ENCODE measurements around the gene FAM240B.

The FAM240B gene

DNA sequence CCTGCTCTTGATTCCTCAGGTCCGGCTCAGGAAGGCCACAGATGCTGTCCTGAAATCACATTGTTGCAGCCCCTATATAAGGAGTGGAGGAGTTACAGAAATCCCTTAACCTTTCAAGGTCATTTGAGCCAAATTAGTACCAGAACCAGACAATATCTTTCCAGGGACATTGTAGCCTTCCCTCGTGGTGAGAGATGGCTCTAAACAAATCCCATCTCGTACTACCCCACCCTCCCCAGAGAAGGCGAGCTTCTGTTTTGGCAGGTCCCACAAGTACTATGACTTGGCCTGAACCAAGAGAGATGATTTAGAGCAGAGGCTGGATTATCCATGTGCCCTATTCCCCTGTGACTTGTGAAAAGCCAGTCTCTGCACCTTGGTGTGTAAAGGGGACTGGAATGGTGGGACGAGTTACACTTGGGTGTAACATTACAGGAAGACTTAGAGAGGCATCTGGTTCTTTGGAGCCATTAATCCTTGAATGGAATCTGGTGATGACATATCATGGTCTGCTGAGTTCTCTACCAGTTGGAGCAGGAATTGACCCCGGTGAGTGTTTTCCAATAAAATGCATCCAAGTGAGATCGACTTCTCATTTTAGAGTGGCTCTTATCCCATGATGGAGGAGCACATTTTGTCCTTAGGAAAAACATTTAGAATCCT is at the start of gene FAM240B:
Gene FAM240B (minus strand): TSS at position 51 of the 663 bp plus-strand sequence. CDS start 16,134 bp downstream, outside the sequence.
- no peak for DNase-seq (ENCODE audit: low spot score)

DNA sequence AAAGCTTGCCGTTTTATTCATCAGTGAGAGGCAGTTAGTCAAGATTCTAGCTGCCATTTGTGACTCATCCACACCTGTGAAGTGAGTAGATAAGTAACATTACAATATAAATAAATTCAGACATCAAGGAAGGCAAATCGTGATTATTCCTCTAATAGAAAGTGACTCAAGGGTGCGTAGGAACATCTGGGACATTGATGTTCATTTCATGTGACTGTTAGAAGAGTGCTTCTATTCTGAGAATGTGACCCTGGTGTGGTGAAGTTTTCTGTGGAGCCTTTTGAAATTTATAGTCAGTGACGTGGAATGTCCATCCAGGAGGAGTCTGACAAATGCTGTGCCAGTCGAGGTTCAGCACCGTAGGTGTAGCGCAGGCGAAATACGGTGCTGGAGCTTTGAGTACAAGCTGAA is 48.4 kb upstream of the FAM240B start:
- no peak for DNase-seq (ENCODE audit: low spot score)

DNA sequence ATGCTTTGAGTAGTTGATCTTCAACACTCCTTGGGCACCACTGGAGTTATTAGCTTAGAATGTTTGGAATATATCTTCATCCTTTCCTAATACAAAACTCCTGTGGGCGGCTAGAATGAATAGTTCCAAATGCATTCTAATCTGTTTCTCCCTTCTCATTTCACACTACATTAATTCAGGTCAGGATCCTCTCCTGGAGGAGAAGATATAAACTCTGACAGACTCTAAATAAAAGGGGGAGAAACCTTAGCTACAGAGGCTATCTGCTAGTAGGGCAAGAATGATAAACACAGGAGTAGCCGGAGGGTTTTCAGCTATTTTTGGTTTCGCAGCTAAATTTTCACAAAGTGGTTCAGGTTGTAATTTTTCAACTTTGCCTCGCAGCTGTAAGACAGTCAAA is 45.2 kb upstream of the FAM240B start:
- DNase-seq (ENCODE audit: low spot score): no peak

DNA sequence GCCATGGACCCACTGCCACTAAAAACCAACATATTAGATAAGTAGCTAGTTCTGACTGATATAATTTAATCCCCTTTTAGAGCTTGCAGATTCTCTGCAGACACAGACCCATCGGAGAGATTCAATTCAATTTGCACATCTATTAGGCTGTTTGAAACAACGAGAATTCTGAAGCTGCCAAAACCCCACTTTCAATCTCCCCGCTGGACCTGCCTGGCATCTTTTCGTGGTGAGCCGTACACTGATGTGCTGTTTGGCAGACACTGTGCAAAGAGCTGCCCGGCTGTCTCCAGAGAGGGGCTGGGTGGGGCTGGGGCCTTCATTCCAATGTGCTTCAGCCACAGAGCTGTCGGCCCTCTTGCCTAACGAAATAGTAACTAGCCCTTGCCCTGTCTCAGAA is 42.1 kb upstream of the FAM240B start:
- DNase-seq (ENCODE audit: low spot score): no peak

DNA sequence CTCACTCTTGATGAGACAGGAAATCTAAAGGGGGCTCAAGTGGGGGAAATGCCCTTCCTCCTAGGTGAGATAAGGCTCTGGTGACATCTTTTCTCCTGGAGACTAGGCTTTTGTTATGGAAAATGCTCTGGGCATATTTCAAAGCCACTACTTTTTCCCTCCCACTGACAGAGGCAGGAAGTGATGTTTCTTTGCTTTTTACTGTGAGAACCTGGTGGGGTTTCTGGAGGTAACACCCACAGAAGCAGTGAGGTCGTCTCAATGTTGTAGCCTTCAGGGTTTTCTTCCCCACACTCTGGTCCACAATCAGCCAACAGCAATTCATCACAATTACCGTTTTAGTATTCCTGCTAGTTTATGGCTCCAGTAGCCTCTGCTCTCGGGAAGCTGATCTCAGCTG is 41.4 kb upstream of the FAM240B start:
- DNase-seq (ENCODE audit: low spot score): no peak

DNA sequence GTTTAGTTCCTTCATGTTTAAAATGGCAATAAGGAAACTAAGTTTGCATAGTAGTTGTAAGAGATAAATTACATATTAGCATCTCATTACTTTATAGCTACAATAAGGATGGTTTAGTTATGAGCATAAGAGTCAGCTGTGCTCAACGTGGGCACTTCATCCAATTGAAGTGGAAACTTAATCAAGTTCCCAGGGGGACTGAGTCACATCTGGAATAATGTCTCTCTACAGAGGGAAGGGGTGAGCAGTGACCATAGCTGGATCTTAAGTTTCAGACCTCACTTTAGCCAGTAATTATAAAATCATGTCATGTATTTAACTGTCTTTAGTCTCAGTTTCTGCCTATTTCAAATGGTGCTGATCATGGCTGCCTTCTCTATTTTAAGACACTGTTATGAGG is 36.8 kb upstream of the FAM240B start:
- no peak for DNase-seq (ENCODE audit: low spot score)

DNA sequence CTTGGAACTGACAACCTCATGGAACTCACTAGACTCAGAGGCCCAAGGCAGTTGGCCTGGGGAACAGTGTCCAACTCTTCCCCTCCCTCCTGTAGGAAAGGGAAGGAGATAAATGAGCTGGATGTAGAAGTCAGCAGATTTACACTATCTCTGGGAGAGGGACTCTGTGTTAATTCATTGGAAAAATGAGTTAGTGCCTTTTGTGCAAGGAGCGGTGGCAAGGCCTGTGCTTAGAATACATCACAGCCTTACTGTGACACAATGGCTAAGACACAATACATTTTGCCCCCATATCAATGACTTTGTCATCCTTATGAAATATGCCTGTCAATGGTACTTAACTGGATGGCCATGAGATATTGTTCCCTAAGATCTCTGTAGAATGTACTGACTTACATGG is 28.0 kb upstream of the FAM240B start:
- no peak for DNase-seq (ENCODE audit: low spot score)

DNA sequence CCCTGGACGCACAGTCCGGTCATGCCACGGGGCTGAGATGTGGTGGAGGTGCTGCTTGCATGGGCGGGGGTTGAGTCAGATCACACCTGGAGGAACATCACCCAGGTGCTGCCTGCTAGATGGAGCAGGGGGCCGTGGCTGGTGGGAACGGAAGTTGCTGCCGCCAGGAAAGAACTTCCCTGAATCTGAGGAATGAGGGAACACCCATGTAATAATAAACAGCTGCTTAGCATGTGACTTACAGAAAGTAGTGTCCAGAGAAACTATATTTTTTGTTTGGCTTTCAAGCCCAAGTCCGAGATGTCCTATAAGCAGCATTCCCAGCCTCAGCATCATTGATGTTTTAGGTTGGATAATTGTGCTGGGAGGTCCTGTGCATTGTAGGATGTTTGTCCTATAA is 27.1 kb upstream of the FAM240B start:
- no peak for DNase-seq (ENCODE audit: low spot score)

DNA sequence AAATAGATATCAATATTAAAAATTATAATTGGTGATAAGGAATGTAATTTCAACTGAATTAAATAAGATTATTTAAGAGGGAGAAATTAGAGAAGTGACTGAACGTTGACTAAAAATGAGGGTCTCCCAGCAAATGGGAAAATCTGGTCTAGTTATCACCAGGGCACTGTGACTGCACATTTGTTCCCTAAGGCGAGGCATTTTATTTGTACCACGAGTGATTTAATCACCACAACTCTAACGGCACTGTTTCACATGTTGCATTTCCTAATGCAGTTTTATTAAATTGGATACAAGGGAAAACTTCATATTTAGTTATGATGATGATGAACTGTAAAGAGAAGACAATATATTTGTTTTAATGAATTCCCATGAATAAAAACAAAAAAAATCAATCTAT is 26.4 kb upstream of the FAM240B start:
- no peak for DNase-seq (ENCODE audit: low spot score)

DNA sequence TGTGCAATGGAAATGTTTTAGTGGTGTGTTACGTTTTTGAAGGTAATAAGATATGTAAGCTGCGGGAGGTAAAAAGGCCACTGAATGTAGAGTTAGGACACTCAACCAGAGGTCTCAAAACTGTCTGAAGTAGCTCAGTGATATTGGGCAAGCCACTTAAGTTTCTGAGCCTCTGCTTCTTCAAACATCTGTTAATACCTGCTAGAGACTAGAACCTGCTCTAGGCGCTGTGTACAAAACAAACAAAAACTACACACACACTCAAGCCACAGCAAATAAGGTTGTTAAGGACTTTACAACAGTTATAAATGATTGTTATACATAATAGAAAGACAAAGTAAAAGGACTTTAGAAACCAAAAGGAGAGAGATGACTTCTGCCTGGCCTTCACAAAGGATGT is 24.6 kb upstream of the FAM240B start:
- DNase-seq (ENCODE audit: low spot score): no peak

DNA sequence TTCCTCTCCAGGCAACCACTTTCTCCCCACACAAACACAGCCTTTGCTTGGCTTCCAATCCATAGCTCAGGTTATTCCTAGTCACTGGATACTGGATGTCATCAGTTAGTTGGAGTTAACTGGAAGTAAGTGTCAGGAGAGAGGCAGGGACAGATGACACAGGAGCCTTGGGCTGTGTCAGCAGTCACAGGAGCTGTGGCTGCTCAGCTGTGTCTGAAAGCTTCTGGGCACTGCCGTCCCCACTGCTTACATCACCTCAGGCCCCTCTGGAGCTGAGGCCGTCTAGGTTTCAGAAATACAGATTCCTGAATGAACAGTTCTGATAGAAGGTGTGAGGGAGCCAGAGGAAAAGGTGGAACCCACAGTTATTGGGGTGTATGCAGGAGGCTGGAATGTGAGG is 17.3 kb upstream of the FAM240B start:
- no peak for DNase-seq (ENCODE audit: low spot score)

DNA sequence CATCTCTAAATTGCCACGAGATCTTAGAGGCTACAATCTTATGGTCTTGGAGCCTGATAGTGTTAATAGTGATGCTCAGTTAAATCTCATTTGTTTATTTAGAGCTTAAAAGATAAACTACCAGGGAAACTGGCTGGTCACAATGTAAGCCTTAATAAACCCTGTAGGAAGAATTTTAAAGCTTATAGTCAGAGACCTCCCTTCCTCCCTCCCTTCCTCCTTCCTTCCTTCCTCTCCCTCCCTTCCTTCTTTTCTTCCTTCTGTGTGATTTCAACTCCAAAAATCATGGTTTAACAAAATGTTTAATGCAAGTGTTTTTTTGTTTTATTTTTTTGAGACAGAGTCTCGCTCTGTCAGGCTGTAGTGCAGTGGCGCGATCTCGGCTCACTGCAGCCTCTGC is 14.9 kb upstream of the FAM240B start:
- no peak for DNase-seq (ENCODE audit: low spot score)

DNA sequence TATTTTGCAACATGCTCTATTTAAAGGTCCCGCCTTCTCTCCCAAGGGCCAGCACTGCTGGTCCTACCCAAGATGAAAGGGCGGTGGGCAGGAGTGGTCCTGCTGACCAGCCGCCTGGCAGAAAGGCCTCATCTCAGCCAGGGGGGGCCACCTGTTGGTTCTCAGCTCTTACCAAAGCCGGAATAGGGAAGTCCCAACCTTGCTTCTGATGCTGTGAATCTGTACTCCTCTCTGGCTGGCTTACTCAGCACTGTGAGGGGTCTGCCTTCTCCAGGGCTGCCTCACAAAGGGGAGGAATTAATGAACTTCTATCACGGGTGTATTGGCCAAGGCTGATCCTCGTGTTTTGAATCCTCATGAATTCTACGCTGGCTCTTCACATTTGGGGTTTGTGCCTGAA is 13.6 kb upstream of the FAM240B start:
- DNase-seq (ENCODE audit: low spot score): no peak

DNA sequence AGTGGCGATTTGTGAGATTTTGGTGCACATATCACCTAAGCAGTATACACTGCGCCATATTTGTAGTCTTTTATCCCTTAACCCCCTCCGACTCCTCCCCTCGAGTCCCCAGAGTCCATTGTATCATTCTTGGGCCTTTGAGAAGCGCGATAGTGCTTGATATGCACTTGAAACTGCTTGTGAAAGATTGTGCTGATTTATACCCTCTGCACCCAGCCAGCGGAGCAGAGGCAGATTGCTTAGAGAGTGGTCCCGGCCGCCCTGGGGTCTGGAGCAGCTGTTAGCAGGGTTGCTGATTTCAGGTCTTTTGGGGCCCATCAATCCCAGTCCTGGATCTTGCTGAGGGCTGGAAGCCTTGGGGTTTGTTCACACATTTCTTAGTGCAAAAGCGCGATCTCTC is 13.0 kb upstream of the FAM240B start:
- no peak for DNase-seq (ENCODE audit: low spot score)

DNA sequence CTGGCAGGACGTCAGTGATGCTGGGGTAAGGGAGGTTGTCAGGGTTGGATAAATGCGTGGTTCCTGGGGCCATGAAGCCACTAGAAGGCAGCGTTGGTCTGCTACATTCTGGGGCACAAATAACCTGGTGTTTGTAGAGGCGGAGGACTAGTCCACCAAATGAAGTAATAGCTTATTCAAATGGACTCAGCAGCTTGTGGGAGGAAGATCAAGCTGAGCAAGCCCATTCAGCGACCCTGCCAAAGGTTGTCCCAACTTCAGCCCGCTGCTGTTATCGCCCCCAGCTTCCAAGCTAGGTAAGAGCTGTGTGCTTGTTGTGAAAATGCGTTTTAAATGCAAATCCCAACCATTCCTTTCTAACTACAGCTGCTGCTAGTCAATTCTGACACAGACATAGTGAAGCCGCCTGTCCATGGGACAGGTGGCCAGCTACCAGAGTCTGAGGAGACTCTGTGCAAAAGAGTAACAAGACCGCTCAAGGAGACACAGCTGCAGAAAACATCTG is 7.6 kb upstream of the FAM240B start:
- DNase-seq (ENCODE audit: low spot score): no peak

DNA sequence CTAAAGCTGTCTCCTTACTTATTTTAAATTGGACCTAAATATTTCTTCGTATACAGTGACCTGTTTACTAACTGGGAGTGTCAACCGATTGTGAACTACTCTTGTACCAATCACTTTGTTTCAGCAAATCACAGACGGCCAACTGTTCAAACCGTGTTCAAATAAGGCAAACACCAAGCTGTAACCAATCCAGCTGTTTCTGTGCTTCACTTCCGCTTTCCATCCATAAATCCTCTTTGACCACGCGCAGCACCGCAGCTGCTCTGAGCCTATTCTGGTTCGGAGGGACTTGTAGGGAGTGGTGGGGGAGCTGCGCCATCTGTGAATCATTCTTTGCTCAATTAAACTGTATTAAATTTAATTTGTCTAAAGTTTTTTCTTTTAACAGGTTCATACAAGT is 4.8 kb upstream of the FAM240B start:
- no peak for DNase-seq (ENCODE audit: low spot score)

DNA sequence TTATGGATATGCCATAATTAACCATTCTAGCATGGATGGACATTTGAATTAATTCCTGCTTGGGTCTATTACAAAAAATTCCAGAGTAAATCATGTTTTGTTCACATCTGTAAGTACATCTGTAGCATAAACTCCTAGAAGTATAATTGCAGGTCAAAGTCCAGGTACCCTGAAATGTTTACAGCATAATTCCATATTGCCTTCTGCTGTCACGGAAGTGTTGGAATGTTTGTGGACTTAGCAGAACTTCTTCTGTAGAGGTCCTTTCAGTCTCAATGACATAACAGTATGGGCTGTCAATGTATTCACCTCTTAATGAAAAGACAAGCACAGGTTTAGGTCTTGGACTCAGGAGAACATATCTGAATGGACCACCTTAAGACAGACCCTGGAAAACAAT is 1.8 kb downstream of the FAM240B start:
- DNase-seq (ENCODE audit: low spot score): no peak

DNA sequence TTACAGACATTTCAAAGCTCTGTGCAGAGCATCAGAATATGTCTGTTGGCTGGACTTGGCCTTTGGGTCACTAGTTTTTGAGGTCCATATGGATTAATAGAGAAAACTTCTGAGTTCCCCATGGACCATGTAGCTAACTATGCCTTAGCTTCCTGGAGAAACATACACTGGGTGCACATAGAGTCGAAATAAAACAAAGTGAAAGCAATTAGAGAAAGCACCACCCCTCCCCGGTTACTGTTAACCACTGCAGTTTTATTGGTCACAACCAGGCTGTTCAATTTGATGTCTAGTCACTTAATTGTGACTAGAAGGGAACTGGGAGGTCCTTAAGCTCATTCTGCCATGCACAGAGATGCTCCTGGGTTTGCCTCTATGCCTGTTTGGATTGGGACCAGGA is 4.2 kb downstream of the FAM240B start:
- no peak for DNase-seq (ENCODE audit: low spot score)

DNA sequence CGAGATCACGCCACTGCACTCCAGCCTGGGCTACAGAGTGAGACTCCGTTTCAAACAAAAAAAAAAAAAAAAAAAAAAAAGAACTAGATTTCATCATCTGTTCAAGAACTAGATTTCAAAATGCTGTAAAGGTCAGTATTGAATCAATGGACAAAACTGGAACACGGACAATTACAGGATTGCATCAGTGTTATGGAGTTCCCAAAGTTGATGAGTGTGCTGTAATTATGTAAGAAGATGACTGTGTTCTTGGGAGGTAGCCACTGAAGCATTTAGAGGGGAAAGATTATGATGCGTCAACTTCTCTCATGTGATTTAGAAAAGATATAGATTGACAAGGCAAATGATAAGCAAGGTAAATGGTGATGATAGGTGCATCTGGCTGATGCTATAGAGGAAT is 6.5 kb downstream of the FAM240B start:
- no peak for DNase-seq (ENCODE audit: low spot score)

DNA sequence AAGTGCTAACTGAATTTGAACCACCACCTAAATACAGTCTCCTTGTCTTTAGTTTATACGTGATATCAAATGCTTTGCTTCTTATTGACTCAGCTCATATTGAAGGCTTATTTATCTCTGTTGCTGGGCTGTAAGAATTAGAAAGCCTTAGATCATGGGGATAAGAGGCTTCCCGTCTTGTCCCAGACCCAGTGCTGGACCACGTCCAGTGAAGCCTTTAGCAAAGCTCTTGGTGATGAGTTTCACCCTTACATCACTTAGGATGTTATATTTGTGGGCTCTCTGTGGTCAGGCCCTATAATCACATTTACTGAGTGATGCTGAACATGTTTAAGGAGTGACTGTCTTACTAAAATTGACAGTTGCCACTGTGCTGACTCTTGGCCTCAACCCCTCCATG is 11.2 kb downstream of the FAM240B start:
- DNase-seq (ENCODE audit: low spot score): no peak

DNA sequence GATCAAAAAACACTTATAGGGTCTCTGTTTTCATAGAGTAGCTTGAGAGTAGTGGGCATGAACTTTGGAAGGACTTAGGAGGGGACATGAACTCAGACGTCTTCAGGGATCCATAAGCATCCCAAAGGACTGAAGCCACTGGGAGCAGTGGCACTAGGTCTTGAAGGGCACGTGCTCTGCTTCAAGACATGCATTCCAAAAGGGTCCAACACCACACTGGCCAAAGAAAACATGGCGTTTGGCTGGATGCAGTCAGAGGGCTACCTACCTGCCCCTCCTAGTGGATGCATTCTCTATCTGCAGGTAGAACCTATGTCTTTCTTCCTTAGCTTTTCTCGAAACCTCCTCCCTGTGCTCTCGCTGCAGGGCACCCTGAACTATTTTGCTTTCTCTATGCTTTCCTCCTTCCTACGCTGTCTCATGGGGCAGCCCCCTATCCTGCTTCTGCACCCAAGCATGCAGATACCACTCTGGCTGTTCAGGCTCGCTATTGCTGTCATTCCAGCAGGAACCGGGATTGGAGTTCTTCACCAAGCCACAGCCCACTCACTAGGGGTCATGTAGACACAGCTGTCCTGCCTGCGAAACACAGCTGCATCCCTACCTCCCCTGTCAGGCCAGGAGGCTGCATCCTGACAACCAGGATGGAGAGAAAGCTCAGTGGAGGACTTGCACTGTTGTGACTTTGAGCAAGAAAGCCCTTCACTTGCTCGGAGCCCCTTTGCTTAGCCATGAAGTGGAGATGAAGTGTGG is 11.9 kb downstream of the FAM240B start:
- DNase-seq (ENCODE audit: low spot score): no peak

DNA sequence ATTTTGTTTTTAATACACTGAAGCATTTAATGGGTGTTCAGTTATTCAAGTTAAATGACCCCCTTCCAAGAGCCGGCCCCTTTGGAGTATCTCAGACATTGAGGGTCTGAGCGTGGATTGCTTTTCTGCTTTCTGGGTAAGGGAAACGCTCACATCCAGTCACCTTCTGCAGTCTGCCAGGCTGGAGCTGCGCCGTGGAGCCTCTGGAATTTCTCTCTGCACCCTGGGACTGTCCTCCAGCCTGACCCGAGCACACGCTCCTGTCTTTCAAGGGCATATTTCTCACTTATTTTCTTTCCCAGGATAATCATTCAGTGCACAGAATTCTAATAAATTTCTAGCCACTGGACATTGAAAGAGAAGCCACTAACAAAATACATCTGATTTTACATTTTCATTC is 13.4 kb downstream of the FAM240B start:
- DNase-seq (ENCODE audit: low spot score): no peak

DNA sequence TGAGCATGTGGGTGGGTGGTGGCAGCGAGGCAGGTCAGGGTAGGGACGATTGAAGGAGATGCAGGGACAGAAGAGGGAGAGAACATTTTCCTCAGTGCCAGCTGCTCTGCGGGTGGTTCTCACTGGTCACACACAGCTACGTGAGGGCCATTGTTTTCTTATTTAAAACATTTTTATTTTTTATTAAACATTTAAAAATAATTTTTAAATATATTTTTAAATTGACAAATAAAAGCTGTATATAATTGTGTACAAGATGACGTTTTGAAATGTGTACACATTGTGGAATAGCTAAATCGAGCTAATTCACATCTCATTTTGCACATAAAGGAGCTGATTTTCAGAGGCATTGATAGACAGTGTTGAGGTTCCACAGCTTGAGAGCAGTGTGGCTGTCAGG is 14.0 kb downstream of the FAM240B start:
- DNase-seq (ENCODE audit: low spot score): no peak

DNA sequence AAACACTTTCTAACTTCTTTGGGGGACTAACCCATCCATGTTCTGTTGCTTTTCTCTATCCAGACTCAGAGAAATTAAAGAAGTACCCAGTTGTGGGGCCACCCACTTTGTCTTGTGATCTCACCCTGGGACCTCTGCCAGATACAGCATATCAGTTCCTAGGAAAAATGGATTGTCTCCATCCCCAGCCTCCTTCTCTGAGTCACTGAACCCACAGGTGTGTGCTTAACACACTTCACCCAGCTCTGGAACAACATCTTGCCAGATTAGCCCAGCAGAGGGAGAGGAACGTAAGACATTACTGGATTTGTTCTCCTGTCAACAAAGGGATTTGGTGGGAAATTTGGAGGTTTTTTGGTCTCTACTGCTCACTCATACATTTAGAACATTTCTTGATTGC is 19.2 kb downstream of the FAM240B start:
- no peak for DNase-seq (ENCODE audit: low spot score)
